H1 (cell line): ENCODE results near the gene STX17. TPM values are rescaled to one million over a fixed set of nuclear protein-coding genes. Genes with fewer than 3 reads are reported as not detected.

Source experiments
- CTCF ChIA-PET: fragments of 300-600 bp; sonication (Branson Sonifier 250); formaldehyde crosslinking; loops from one replicate; lab custom pipeline; 2021; ENCODE audit not compliant: partially characterized antibody; lab: Charles Lee
- POLR2A ChIA-PET: fragments of 300-600 bp; sonication (Branson Sonifier 250); formaldehyde crosslinking; loops from one replicate; lab custom pipeline; 2021; ENCODE audit warnings: inconsistent platforms; ENCODE audit not compliant: partially characterized antibody; lab: Charles Lee
- DNase-seq, 2 experiments: peaks; one replicate each; pipeline versions ENCODE4 v3.0.0 to v3.0.0-alpha.2; 2010 to 2022; ENCODE audit warnings: low spot score in 2 of 2, low read depth in 1 of 2, mixed read lengths in 1 of 2
- FAIRE-seq: peaks from 2 replicates; lab custom pipeline; 2011; peaks lifted over from hg19 to GRCh38; lab: Jason Lieb, UNC
- H2AFZ ChIP-seq: 2 replicates; pipeline ENCODE4 v1.8.1; 2012; ENCODE audit warnings: low read length, inconsistent platforms
- H2AK5ac ChIP-seq: 2 replicates; pipeline ENCODE4 v1.6.1; 2013; ENCODE audit warnings: low read depth, low read length
- H2BK120ac ChIP-seq: replicated peaks from 2 replicates; pipeline ENCODE3; 2013; ENCODE audit warnings: low read depth, low read length, inconsistent platforms
- H2BK12ac ChIP-seq: 2 replicates; pipeline ENCODE4 v1.6.1; 2013; ENCODE audit warnings: low read depth, low read length
- H2BK15ac ChIP-seq: 2 replicates; pipeline ENCODE4 v1.6.1; 2013; ENCODE audit warnings: low read length
- H2BK20ac ChIP-seq: 2 replicates; pipeline ENCODE4 v1.6.1; 2013; ENCODE audit warnings: low read length
- H2BK5ac ChIP-seq: 2 replicates; pipeline ENCODE4 v1.6.1; 2013; ENCODE audit warnings: low read depth, low read length
- H3K14ac ChIP-seq: 2 replicates; pipeline ENCODE4 v1.6.1; 2013; ENCODE audit warnings: inconsistent platforms; ENCODE audit not compliant: insufficient read length
- H3K18ac ChIP-seq: 2 replicates; pipeline ENCODE4 v1.6.1; 2013; ENCODE audit warnings: low read length; ENCODE audit errors: extremely low read depth
- H3K23ac ChIP-seq: 2 replicates; pipeline ENCODE4 v1.6.1; 2013; ENCODE audit warnings: inconsistent platforms; ENCODE audit not compliant: insufficient read length
- H3K23me2 ChIP-seq: 2 replicates; pipeline ENCODE4 v1.6.1; 2013; ENCODE audit warnings: low read depth, low read length
- H3K27ac ChIP-seq: 2 replicates; pipeline ENCODE4 v1.6.1; 2011; ENCODE audit warnings: low read depth, low read length, inconsistent platforms
- H3K27me3 ChIP-seq, 4 experiments: replicated peaks in 1 of 4; 1 replicate in 1 of 4; 2 replicates in 3 of 4; pipeline versions ENCODE4 v1.6.1 to v1.8.1; 2011 to 2013; ENCODE audit warnings: low read length in 3 of 4, mild to moderate bottlenecking in 3 of 4, inconsistent platforms in 2 of 4, mixed read lengths in 2 of 4, moderate library complexity in 1 of 4; ENCODE audit not compliant: control insufficient read depth in 3 of 4, insufficient read depth in 3 of 4; ENCODE audit errors: extremely low read depth in 1 of 4
- H3K36me3 ChIP-seq, 4 experiments: 2 replicates each; pipeline versions ENCODE4 v1.6.1 to v1.8.1; 2011 to 2013; ENCODE audit warnings: mild to moderate bottlenecking in 4 of 4, low read length in 3 of 4, moderate library complexity in 2 of 4, control low read depth in 1 of 4, inconsistent platforms in 1 of 4; ENCODE audit not compliant: insufficient read depth in 4 of 4, control insufficient read depth in 2 of 4
- H3K4ac ChIP-seq: replicated peaks from 2 replicates; pipeline ENCODE3; 2013; ENCODE audit warnings: low read length, low read depth, mixed read lengths, inconsistent platforms; ENCODE audit not compliant: insufficient read length
- H3K4me1 ChIP-seq, 4 experiments: replicated peaks in 1 of 4; 1 replicate in 1 of 4; 2 replicates in 3 of 4; pipeline versions ENCODE4 v1.6.1 to v1.8.1; 2011 to 2013; ENCODE audit warnings: low read length in 3 of 4, inconsistent platforms in 2 of 4, mixed read lengths in 1 of 4; ENCODE audit not compliant: insufficient read depth in 4 of 4, control insufficient read depth in 3 of 4
- H3K4me2 ChIP-seq, 2 experiments: 2 replicates each; pipeline versions ENCODE4 v1.6.1 to v1.8.1; 2011 to 2013; ENCODE audit warnings: low read depth in 2 of 2, low read length in 2 of 2, control low read depth in 1 of 2, inconsistent platforms in 1 of 2, mild to moderate bottlenecking in 1 of 2; ENCODE audit not compliant: insufficient read depth in 1 of 2
- H3K4me3 ChIP-seq, 4 experiments: fragments of 200-600, 300-600 bp in 1 of 4; sonication (generic), shearing (Covaris generic), sonication (Bioruptor Twin) in 1 of 4; 2 replicates each; pipeline versions ENCODE4 v1.5.1 to v1.8.1; 2011 to 2016; ENCODE audit warnings: low read length in 4 of 4, low read depth in 3 of 4, control low read depth in 2 of 4, inconsistent platforms in 2 of 4, mild to moderate bottlenecking in 2 of 4, mixed read lengths in 1 of 4, moderate library complexity in 1 of 4; ENCODE audit not compliant: insufficient read depth in 2 of 4; ENCODE audit errors: extremely low read depth in 1 of 4
- H3K56ac ChIP-seq: replicated peaks from 2 replicates; pipeline ENCODE3; 2013; ENCODE audit warnings: low read depth, mild to moderate bottlenecking, mixed read lengths, low read length, inconsistent platforms; ENCODE audit not compliant: insufficient read length
- H3K79me1 ChIP-seq: 2 replicates; pipeline ENCODE4 v1.6.1; 2013; ENCODE audit warnings: low read depth, low read length, control low read depth
- H3K79me2 ChIP-seq, 2 experiments: 2 replicates each; pipeline versions ENCODE4 v1.6.1 to v1.8.1; 2012 to 2013; ENCODE audit warnings: low read length in 2 of 2, mild to moderate bottlenecking in 2 of 2, inconsistent platforms in 1 of 2; ENCODE audit not compliant: insufficient read depth in 2 of 2, control insufficient read depth in 1 of 2
- H3K9ac ChIP-seq, 4 experiments: replicated peaks in 1 of 4; 1 replicate in 1 of 4; 2 replicates in 3 of 4; pipeline versions ENCODE4 v1.6.1 to v1.8.1; 2011 to 2013; ENCODE audit warnings: low read depth in 3 of 4, low read length in 3 of 4, control low read depth in 2 of 4, mild to moderate bottlenecking in 2 of 4, moderate library complexity in 2 of 4, inconsistent platforms in 1 of 4; ENCODE audit errors: extremely low read depth in 1 of 4
- H3K9me3 ChIP-seq, 2 experiments: 2 replicates each; pipeline versions ENCODE4 v1.6.1 to v1.8.1; 2012 to 2013; ENCODE audit warnings: mild to moderate bottlenecking in 2 of 2, moderate library complexity in 2 of 2, control low read depth in 1 of 2, inconsistent platforms in 1 of 2, low read depth in 1 of 2, low read length in 1 of 2, mixed read lengths in 1 of 2; ENCODE audit not compliant: insufficient read depth in 2 of 2
- H4K20me1 ChIP-seq, 2 experiments: replicated peaks in 1 of 2; 2 replicates each; pipeline versions ENCODE3 to v1.8.1; 2011 to 2013; ENCODE audit warnings: inconsistent platforms in 2 of 2, low read length in 2 of 2, mild to moderate bottlenecking in 1 of 2; ENCODE audit not compliant: insufficient read depth in 2 of 2, control insufficient read depth in 1 of 2
- H4K5ac ChIP-seq: 2 replicates; pipeline ENCODE4 v1.6.1; 2013; ENCODE audit warnings: low read length, low read depth, mixed read lengths, inconsistent platforms; ENCODE audit not compliant: insufficient read length
- H4K8ac ChIP-seq: 2 replicates; pipeline ENCODE4 v1.8.0; 2013; ENCODE audit warnings: mild to moderate bottlenecking, moderate library complexity, low read length, inconsistent platforms; ENCODE audit not compliant: insufficient read depth; ENCODE audit errors: extremely low read depth
- H4K91ac ChIP-seq: replicated peaks from 2 replicates; pipeline ENCODE3; 2013; ENCODE audit warnings: low read length, mixed read lengths, inconsistent platforms; ENCODE audit not compliant: insufficient read length
- BACH1 ChIP-seq: IDR thresholded peaks from 2 replicates; pipeline ENCODE4 v1.6.1; 2012; ENCODE audit warnings: low read length, improper control_type of control experiment
- HDAC2 ChIP-seq, 2 experiments: fragments of 300-600 bp in 1 of 2; sonication (generic) in 1 of 2; IDR thresholded peaks; 2 replicates each; pipeline ENCODE4 v1.6.1; 2011 to 2012; ENCODE audit warnings: low read depth in 2 of 2, low read length in 2 of 2, mild to moderate bottlenecking in 2 of 2, moderate library complexity in 2 of 2, borderline replicate concordance in 1 of 2, inconsistent platforms in 1 of 2
- KDM4A ChIP-seq: IDR thresholded peaks from one replicate; pipeline ENCODE4 v1.7.1; 2012; ENCODE audit warnings: low read depth, mild to moderate bottlenecking, moderate library complexity, low read length, inconsistent platforms; ENCODE audit not compliant: severe bottlenecking
- MAFK ChIP-seq: IDR thresholded peaks from 2 replicates; pipeline ENCODE4 v1.6.1; 2012; ENCODE audit warnings: low read depth, mild to moderate bottlenecking, improper control_type of control experiment, low read length
- MAX ChIP-seq: IDR thresholded peaks from 2 replicates; pipeline ENCODE4 v1.6.1; 2012; ENCODE audit warnings: inconsistent platforms
- NRF1 ChIP-seq: IDR thresholded peaks from 2 replicates; pipeline ENCODE4 v1.6.1; 2011; ENCODE audit warnings: mild to moderate bottlenecking, low read depth, low read length, improper control_type of control experiment
- POLR2AphosphoS5 ChIP-seq: IDR thresholded peaks from 2 replicates; pipeline ENCODE4 v1.6.1; 2011; ENCODE audit warnings: low read depth, low read length
- RBBP5 ChIP-seq: IDR thresholded peaks from 2 replicates; pipeline ENCODE4 v1.7.1; 2012; ENCODE audit warnings: low read depth, mild to moderate bottlenecking, inconsistent platforms, low read length, moderate library complexity, borderline replicate concordance
- RNF2 ChIP-seq: fragments of 200-900, 300-1000 bp; sonication (generic); IDR thresholded peaks from 2 replicates; pipeline ENCODE4 v1.7.1; 2016; ENCODE audit warnings: borderline replicate concordance, low read depth, mild to moderate bottlenecking, antibody characterized with exemption, low read length; ENCODE audit not compliant: poor library complexity, severe bottlenecking; ENCODE audit errors: missing control alignments
- SP2 ChIP-seq: IDR thresholded peaks from 2 replicates; pipeline ENCODE4 v1.6.1; 2012; ENCODE audit warnings: mild to moderate bottlenecking, low read length, inconsistent platforms
- SUZ12 ChIP-seq: fragments of 200-600 bp; sonication (generic); IDR thresholded peaks from 2 replicates; pipeline ENCODE4 v1.6.1; 2012; ENCODE audit warnings: mild to moderate bottlenecking, inconsistent platforms, low read length, moderate library complexity, mixed read lengths
- TAF7 ChIP-seq: optimal IDR thresholded peaks from 2 replicates; pipeline ENCODE3; 2011; ENCODE audit warnings: low read depth, mild to moderate bottlenecking, inconsistent platforms, low read length, moderate library complexity, borderline replicate concordance
- WGBS, 2 experiments: shearing (Covaris generic) in 1 of 2; methylation state at CpG; one replicate each; pipeline versions ENCODE4 v1.1.6 to v1.1.7; 2013 to 2015; ENCODE audit warnings: low lambda C conversion rate in 2 of 2, mixed read lengths in 2 of 2, inconsistent platforms in 1 of 2, low coverage in 1 of 2, missing lambda C conversion rate in 1 of 2; ENCODE audit not compliant: insufficient replicate concordance in 2 of 2, insufficient coverage in 1 of 2, insufficient read length in 1 of 2; ENCODE audit errors: extremely low coverage in 1 of 2, missing lambda C conversion rate in 1 of 2; 5-methylcytosine and 5-hydroxymethylcytosine counted together
- polyA plus RNA-seq, 7 experiments: library from polyadenylated mRNA; depleted of rRNA in 3 of 7; stranded (reverse) in 5 of 7; unstranded in 2 of 7; fragments of >200 nt in 5 of 7; fragments of 200-250 nt in 2 of 7; gene quantifications; 1 replicate in 5 of 7; 2 replicates in 1 of 7; 4 replicates in 1 of 7; pipeline versions ENCODE4 v1.2.1 to v1.2.3, GENCODE V29; 2011 to 2013; ENCODE audit warnings: missing spikeins in 2 of 7, mixed read lengths in 2 of 7
- total RNA-seq: library from RNA; stranded (reverse); fragmentation: NEBNext Ultra II Directional; extraction: Animal tissue kit (Norgen Biotek cat#: 25700); gene quantifications from 2 replicates; pipeline ENCODE4 v1.2.1, GENCODE V29; 2021

The STX17 gene
- total and polyA plus RNA-seq, 2 of the 8 experiments (the other 6 are each of a cell fraction or from before 2014, with no cell fraction given) = 4.5 to 16.3 TPM

DNA sequence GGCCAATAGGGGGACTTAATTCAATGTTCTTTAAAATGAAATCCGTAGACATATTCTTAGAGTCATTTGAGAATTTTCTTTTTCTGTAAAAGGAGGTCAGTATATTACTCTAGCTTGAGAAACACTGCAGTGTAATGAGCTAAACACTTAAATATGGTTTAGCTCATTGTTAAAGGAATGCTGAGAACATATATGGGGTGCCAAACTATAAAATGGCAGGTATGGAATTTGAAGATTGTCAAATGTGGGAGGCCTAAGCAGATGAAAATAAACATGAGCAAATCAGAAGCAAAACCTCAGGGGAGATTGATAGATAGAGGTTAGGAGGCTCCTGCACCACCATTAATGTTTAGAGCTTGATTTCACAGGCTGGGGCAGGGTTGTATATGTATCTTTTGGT is 57.9 kb downstream of the STX17 start:
- Histone ChIP-seq H2BK12ac (no peak overlapping the region; the same call in 1 of the 2 replicates), H4K8ac (no peak overlapping the region), H2BK5ac (no peak overlapping the region), H3K9me3 (no peaks in the 10 kb centered on the region), H3K27ac (no peak overlapping the region), H2BK15ac (no peak overlapping the region), H3K36me3 (no peaks in the 10 kb centered on the region), H3K79me2 (no peaks in the 10 kb centered on the region), H3K23me2 (no peaks in the 10 kb centered on the region), H3K23ac (no peak overlapping the region), H3K79me1 (no peaks in the 10 kb centered on the region), H4K20me1 (no peaks in the 10 kb centered on the region), H3K9ac (no peak overlapping the region), H3K4me2 (no peak overlapping the region), H3K4me3 (no peak overlapping the region), H3K27me3 (no peaks in the 10 kb centered on the region), H3K56ac (no peak overlapping the region), H2BK20ac (no peak overlapping the region), H2AFZ (no peak overlapping the region), H4K91ac (no peak overlapping the region), H3K4ac (no peak overlapping the region), H4K5ac (no peak overlapping the region), H2AK5ac (no peak overlapping the region), H3K18ac (no peak overlapping the region), H2BK120ac (no peak overlapping the region), H3K14ac (no peak overlapping the region), H3K4me1 (peaks cover 0 to 9% (median 7%) of the 10 kb centered on the region in 4 experiments; a peak in 4 of 7 replicates)
- CTCF ChIA-PET = interaction anchor here (0.6 to 2.2 kb wide), 4 partner anchors 9 to 53 kb away, joined by 3 to 11 read pairs (median 5); no protein-coding TSS in a partner anchor
- FAIRE-seq = no peak
- POLR2A ChIA-PET = no interaction called here
- WGBS, 2 experiments = 85% methylated on average over 1 of the region's 1 CpG; no CpG with 5 or more reads in 1 of the 2 experiments
- TF ChIP-seq HDAC2 (IDR thresholded peaks at IDR 0.05; ENCODE audit: borderline replicate concordance in 1 of 2, low read depth in 2 of 2, low read length in 2 of 2) (no peak), TAF7 (no peak), BACH1 (no peak), RNF2 (no peak), RBBP5 (no peak), SUZ12 (no peak), KDM4A (no peak), POLR2AphosphoS5 (no peak), NRF1 (no peak), MAX (no peak), MAFK (no peak), SP2 (no peak)
- DNase-seq = no peak
